NB4 (cell line): Measurements from ENCODE around the gene NAP1L2.

Experiments
- CTCF ChIP-seq: IDR thresholded peaks from one replicate; pipeline ENCODE4 v1.5.1; 2012; ENCODE audit warnings: low read depth, low read length
- POLR2A ChIP-seq: IDR thresholded peaks from 2 replicates; pipeline ENCODE4 v1.6.1; 2011; ENCODE audit warnings: mild to moderate bottlenecking; ENCODE audit not compliant: insufficient read length; ENCODE audit errors: extremely low read depth

- TF ChIP-seq CTCF = no peak
- TF ChIP-seq POLR2A = no peak
Measured at GRCh38 chrX:73215246-73215645, 595 bp upstream of the NAP1L2 start.
